HG02588 (cell line): Measurements from ENCODE around the gene CBFA2T2.
"Not testable (repeated sequence)": the region's sequence is repeated elsewhere in the genome, so short reads cannot be mapped to it uniquely, and the experiment has no call there.

Source experiments
- ATAC-seq: cut with Tn5 transposase; IDR thresholded peaks from one replicate; pipeline ENCODE4 v1.9.1; 2021; ENCODE audit warnings: mild to moderate bottlenecking, moderate library complexity; ENCODE audit not compliant: unreplicated experiment

The CBFA2T2 gene

DNA sequence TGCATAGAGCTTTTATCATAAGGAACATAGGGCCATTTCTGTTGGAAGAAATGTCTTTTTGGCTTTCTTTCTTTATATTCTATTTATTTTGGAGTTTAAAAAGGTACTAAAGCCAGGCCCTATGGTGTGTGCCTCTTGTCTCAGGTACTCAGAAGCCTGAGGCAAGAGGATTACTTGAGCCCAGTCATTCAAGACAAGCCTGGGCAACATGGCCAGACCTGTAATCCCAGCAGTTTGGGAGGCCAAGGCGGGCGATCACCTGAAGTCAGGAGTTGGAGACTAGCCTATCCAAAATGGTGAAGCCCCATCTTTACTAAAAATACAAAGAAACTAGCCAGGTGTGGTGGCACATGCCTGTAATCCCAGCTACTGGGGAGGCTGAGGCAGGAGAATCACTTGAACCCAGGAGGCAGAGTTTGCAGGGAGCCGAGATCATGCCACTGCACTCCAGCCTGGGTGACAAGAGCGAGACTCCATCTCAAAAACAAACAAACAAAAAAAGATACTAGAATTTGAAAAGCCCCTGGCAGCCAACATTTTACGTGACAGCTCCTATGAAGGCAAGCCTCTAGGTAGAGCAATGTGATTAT lies 80.0 kb downstream of the CBFA2T2 start:
- no peak for ATAC-seq

- no peak for ATAC-seq
Observed at GRCh38 chr20:33570743-33571142, 80.8 kb downstream of the CBFA2T2 start.

- ATAC-seq = not testable (repeated sequence)
Observed at GRCh38 chr20:33573268-33573667, 83.4 kb downstream of the CBFA2T2 start.

- no peak for ATAC-seq
Observed at GRCh38 chr20:33575282-33575681, 85.4 kb downstream of the CBFA2T2 start.

- no peak for ATAC-seq
Observed at GRCh38 chr20:33576432-33577125, 86.7 kb downstream of the CBFA2T2 start.

- ATAC-seq = no peak
Observed at GRCh38 chr20:33578510-33578909, 88.6 kb downstream of the CBFA2T2 start.

- ATAC-seq = no peak
Observed at GRCh38 chr20:33583143-33583542, 93.2 kb downstream of the CBFA2T2 start.

- ATAC-seq = no peak
Observed at GRCh38 chr20:33584976-33585375, 95.1 kb downstream of the CBFA2T2 start.

DNA sequence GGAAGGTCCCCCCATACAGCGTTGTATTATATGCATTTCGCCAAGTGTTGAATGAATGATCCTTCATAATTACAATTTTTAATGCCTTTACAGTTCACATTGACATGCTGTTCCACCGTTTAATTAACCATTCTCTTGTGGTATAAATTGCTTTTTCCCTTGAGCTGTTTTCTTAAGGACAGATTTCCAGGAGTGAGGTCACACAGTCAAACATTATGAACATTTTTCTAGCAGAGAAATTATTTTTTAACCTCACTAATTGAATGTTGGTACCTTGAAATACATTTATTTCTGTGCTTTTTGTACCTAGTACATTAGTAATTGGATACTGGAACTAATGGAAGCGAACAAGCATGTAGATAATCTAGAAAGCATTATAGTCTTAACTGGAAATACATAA lies 95.5 kb downstream of the CBFA2T2 start:
- ATAC-seq = no peak

DNA sequence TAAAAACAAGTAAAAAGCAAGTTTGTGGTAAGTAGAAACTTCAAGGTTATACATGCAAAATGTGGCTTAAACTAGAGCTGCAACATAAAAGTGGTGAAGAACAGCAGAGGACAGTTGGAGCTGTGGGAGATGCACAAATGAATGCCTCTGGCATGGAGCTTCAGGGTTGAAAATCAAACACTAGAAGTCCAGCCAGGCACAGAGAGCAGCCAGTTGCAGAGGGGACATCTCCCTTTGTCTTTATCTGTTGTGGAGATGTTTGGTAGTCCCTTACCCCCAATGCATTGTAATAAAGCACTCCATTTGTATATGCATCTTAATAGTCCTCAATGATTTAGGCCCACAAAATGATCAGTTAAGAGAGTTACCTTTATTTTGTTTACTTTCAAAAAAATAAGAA lies 99.2 kb downstream of the CBFA2T2 start:
- ATAC-seq = no peak

GRCh38 chr20:33591901-33592300 lies 102.0 kb downstream of the CBFA2T2 start:
- ATAC-seq = not testable (repeated sequence)

DNA sequence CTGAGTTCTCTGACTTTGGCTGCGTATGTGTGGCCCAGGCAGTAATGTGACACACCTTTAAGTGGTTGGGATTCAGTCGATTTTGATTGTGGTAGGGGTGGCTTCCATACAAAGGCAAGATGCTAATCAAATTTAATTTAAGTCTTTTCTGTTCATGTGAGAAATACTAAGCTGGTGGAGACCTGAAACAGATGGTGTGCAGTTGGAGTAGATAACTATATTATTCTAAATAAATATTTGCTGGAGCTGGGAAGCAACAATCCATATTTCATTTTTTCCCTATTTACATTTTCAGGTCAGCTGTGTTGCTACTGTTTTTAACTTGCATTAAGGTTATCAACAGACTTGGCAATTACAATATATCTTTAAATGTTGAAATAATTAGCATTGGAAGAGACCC lies 104.8 kb downstream of the CBFA2T2 start:
- no peak for ATAC-seq

- ATAC-seq = no peak
Observed at GRCh38 chr20:33600414-33600813, 110.5 kb downstream of the CBFA2T2 start.

- no peak for ATAC-seq
Observed at GRCh38 chr20:33600981-33601380, 111.1 kb downstream of the CBFA2T2 start.

GRCh38 chr20:33601861-33602260 lies 112.0 kb downstream of the CBFA2T2 start:
- ATAC-seq = no peak

DNA sequence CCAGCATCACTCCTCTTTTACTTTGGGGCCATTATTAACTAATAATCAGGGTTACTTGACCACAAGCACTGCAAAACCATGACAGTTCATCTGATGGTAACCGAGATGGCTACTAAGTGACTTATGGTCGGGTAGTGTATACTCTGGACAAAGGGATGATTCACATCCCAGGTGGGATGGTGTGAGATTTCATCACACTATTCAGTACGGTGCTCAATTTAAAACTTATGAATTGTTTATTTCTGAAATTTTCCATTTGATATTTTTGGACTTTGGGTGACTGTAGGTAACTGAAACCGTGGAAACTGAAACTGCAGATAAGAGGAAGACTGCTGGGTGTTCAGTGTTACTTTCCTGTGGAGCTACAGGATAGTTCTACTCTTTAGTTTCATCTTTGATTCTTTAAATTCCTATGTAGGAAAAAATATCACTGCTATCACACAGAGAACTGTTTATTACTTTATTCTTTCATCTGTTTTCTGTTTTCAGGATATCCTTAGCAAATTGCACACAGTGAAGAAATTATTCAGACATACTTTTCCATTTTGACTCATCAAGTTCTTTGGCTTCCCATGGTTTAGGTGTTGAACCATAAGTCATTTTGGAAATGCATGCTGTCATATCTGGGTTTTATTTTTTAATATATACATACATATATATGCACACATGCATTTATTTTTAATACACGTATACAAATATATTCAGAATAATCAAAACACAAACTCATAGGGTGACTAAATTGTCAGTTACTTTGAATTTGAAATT lies 113.1 kb downstream of the CBFA2T2 start:
- ATAC-seq = no peak

DNA sequence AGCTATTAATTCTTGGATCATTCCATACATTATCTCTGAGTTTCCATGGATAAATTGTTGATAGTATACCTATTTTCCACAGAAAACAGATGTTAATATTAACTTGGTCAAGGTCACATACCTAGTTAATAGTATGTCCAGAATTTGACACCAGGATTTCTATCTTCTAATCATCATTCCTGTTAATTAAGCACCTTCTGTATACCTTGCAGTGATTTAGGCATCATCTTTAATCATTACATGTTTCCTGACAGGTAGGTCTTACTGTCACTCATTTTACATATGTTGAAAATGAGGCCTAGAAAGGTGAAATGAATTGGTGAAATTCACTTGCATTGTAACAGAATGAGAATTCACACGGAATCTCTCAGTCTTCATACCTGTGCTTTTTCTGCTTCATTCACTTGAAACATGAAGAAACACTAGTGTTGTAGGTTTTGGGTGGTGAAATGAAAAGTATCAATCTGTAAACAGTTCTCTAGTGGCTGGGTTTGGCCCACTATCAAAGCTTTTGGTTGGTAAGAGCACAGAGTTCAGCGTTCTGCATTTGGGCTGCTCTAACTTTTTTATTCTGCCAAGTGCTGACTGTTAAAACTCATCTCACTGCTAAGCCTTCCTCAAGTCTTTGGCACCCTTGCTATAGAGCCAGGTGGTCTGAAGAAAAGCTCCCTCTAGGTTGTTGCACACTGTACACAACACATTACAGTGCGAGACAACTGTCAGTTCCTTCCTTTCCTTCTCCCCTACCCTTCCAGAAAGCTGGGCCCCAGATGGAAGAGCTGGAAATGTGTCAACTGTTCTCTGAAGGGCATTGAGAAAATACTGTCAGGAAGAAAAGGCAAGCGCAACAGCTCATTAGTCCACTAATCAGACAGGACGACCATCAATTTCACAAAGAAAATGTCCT lies 114.4 kb downstream of the CBFA2T2 start:
- no peak for ATAC-seq

DNA sequence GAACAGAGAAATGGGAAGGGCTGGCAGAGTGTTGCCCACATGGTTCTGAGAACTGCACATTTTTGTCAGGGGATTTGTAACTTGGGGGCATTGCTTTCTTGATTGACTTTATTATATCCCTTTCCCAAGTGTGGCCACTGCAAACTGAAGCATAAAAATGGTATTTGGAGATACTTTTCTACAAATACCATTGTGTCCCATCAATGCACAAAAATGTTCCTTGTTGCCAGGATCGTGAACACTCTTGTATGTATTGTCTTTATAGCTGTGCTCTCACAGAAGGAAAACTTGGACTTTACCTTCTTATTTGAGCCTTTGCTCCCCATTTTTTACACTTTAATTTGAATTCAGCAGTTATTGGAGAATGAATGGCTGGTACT lies 115.1 kb downstream of the CBFA2T2 start:
- no peak for ATAC-seq

DNA sequence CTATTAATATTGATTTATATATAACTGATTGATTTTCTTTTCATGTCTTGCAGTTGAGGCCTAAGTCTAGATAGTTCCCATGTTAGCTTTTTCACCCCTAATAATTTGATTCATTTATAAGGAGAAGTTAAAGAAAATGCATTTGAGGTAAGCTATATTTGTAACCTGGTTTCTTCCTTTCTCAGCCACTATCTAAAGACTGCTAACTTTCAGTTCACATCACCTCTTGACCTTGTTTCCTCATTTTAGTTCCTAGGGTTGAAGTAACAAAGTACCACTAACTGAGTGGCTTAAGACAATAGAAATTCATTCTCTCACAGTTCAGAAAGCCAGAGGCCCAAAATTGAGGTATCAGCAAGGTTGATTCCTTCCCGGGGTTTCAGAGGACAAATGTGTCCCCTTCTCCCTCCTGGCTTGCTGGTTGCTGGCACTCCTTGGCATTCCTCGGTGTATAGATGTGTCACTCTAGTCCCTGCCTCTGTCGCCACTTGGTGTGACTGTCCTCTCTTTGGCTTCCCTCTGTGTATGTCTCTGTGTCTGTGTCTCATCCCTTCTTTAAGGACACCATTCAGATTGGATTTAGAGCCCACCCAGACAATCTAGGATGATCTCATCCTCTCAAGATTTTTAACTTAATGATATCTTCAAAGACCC lies 116.3 kb downstream of the CBFA2T2 start:
- ATAC-seq = no peak

- no peak for ATAC-seq
Observed at GRCh38 chr20:33609504-33609903, 119.6 kb downstream of the CBFA2T2 start.

DNA sequence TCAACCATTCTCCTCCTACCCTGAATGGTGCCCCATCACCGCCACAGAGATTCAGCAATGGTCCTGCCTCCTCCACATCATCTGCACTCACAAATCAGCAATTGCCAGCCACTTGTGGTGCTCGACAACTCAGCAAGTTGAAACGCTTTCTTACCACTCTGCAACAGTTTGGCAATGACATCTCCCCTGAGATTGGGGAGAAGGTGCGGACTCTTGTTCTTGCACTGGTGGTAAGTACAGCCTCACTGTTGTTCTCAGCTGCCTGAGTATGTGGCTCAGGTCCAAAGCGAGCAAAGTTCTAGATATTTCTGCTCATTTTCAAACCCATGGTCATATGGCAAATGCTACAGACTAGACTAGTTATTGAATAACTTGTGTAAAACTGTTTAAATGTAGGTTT lies 121.2 kb downstream of the CBFA2T2 start:
- no peak for ATAC-seq
